ENCODE results near the gene CLSTN2. TPM values are rescaled to one million over a fixed set of nuclear protein-coding genes. Genes with fewer than 3 reads are reported as not detected.

CLSTN2 gene
- total RNA-seq, 1 experiment from 2014 or later = 0.02 TPM

DNA sequence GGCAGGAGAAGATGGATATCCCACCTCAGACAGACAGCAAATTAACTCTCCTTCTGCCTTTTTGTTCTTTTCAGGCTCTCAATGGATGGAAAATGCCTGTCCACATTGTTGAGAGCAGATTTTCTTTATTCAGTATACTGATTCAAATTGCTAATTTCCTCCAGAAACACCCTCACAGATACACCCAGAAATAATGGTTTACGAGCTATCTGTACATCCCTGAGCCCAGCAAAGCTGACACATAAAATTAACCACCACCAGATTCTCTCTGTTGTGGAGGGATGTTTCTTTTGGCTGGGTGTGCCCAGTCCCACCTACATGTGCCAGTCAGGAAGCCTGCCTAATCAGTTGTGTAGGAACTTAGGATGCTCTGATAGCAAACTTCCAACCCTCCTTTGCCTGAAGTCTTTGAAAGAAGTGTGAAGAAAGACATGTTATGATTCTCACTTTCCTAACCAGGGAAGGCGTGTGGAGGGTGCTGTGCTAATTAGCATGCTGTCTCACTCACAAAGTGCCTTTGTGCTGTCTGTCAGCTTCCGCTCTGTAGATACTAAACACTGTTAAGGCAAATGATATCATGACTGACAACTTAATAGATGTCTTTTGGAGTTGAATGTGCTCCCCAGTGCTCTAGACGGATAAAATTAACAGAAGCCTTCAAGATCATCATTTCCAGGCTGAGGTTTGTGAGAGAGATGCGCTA lies 208.5 kb downstream of the CLSTN2 start:
- ChIA-PET CTCF (no interaction called here), RAD21 (ENCODE audit: low non-redundant PET in 1 of 2, low total read pairs in 2 of 2, uncharacterized antibody in 2 of 2, unreplicated experiment in 2 of 2) (no interaction called here), POLR2A (no interaction called here)
- intact Hi-C loops (cut with micrococcal nuclease) = no loop called here
- H3K4me1 ChIP-seq (ENCODE audit: control insufficient read depth in 1 of 2, insufficient read depth in 2 of 2, low read length in 2 of 2) = no peaks in the 10 kb centered on the region
- no peak for ATAC-seq
- no peak overlapping the region for H2AFZ ChIP-seq (ENCODE audit: low read depth, low read length, poor library complexity, severe bottlenecking)
- no peak overlapping the region for H3K27ac ChIP-seq (ENCODE audit: low read depth, low read length)
- H3K79me2 ChIP-seq (ENCODE audit: insufficient read depth, low read length) = no peaks in the 10 kb centered on the region
- no peak for DNase-seq (ENCODE audit: low read depth, low spot score)
- no peaks in the 10 kb centered on the region for H3K9me2 ChIP-seq (ENCODE audit: insufficient read depth)
- no peaks in the 10 kb centered on the region for H3K36me3 ChIP-seq (ENCODE audit: control insufficient read depth in 1 of 2, insufficient read depth in 2 of 2, low read length in 2 of 2)
- no peak overlapping the region for H3K9ac ChIP-seq (ENCODE audit: low read length)
- BruUV-seq (replicated peaks) = no TSS peak
- peaks cover 66% of the 10 kb centered on the region for H3K27me3 ChIP-seq (ENCODE audit: insufficient read depth, low read length)
- H3K4me3 ChIP-seq (replicated peaks in 1 of 2; ENCODE audit: low read depth in 1 of 2, low read length in 2 of 2) = no peak overlapping the region
- TF ChIP-seq SIN3A (IDR thresholded peaks at IDR 0.05; ENCODE audit: low read depth) = no peak
- TF ChIP-seq, protein P1, sequence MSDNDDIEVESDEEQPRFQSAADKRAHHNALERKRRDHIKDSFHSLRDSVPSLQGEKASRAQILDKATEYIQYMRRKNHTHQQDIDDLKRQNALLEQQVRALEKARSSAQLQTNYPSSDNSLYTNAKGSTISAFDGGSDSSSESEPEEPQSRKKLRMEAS (IDR thresholded peaks at IDR 0.05) = no peak
- no peak for TF ChIP-seq ATF3 (IDR thresholded peaks at IDR 0.05)
- no peak for TF ChIP-seq ELF1 (IDR thresholded peaks at IDR 0.05; ENCODE audit: borderline replicate concordance, low read depth)
- no peak for TF ChIP-seq EGR1 (IDR thresholded peaks at IDR 0.05; ENCODE audit: low read depth)
- TF ChIP-seq POLR2A (IDR thresholded peaks at IDR 0.05; ENCODE audit: borderline replicate concordance, extremely low read depth, insufficient read depth, insufficient read length) = no peak
- no peak for TF ChIP-seq TCF7L2 (IDR thresholded peaks at IDR 0.05; ENCODE audit: borderline replicate concordance, extremely low read depth, insufficient read depth, insufficient read length)
- TF ChIP-seq, protein P2, sequence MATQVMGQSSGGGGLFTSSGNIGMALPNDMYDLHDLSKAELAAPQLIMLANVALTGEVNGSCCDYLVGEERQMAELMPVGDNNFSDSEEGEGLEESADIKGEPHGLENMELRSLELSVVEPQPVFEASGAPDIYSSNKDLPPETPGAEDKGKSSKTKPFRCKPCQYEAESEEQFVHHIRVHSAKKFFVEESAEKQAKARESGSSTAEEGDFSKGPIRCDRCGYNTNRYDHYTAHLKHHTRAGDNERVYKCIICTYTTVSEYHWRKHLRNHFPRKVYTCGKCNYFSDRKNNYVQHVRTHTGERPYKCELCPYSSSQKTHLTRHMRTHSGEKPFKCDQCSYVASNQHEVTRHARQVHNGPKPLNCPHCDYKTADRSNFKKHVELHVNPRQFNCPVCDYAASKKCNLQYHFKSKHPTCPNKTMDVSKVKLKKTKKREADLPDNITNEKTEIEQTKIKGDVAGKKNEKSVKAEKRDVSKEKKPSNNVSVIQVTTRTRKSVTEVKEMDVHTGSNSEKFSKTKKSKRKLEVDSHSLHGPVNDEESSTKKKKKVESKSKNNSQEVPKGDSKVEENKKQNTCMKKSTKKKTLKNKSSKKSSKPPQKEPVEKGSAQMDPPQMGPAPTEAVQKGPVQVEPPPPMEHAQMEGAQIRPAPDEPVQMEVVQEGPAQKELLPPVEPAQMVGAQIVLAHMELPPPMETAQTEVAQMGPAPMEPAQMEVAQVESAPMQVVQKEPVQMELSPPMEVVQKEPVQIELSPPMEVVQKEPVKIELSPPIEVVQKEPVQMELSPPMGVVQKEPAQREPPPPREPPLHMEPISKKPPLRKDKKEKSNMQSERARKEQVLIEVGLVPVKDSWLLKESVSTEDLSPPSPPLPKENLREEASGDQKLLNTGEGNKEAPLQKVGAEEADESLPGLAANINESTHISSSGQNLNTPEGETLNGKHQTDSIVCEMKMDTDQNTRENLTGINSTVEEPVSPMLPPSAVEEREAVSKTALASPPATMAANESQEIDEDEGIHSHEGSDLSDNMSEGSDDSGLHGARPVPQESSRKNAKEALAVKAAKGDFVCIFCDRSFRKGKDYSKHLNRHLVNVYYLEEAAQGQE (IDR thresholded peaks at IDR 0.05; ENCODE audit: low read depth) = no peak
- TF ChIP-seq ZNF274 (IDR thresholded peaks at IDR 0.05; ENCODE audit: low read depth, low read length) = no peak
- no peak for TF ChIP-seq ZFX (IDR thresholded peaks at IDR 0.05)
- no peak for TF ChIP-seq EZH2 (IDR thresholded peaks at IDR 0.05)
- no peak for TF ChIP-seq ZBTB33 (IDR thresholded peaks at IDR 0.05; ENCODE audit: extremely low read depth, insufficient replicate concordance, low read length)
- H3K4me2 ChIP-seq (ENCODE audit: low read length) = no peak overlapping the region
- H4K20me1 ChIP-seq (ENCODE audit: insufficient read depth) = no peaks in the 10 kb centered on the region
- H3K9me3 ChIP-seq (ENCODE audit: control insufficient read depth in 1 of 2, insufficient read depth in 1 of 2, low read depth in 1 of 2, low read length in 2 of 2) = no peaks in the 10 kb centered on the region

Data from HCT116 (cell line).